GM12892 (cell line): ENCODE data around the gene C1S.
A peak's percentile ranks its signal among the peaks of the same experiment; 100 is the strongest.
"Not testable (repeated sequence)": the region's sequence is repeated elsewhere in the genome, so short reads cannot be mapped to it uniquely, and the experiment has no call there.

ENCODE experiments used
- DNase-seq: peaks from one replicate; pipeline ENCODE4 v3.0.0; 2011; ENCODE audit not compliant: insufficient read length
- FAIRE-seq: peaks from 2 replicates; lab custom pipeline; 2011; peaks lifted over from hg19 to GRCh38; lab: Jason Lieb, UNC
- POLR2A ChIP-seq: IDR thresholded peaks from 2 replicates; pipeline ENCODE4 v1.6.1; 2011; ENCODE audit warnings: low read depth, low read length, control low read depth
- POLR2AphosphoS5 ChIP-seq: IDR thresholded peaks from 2 replicates; pipeline ENCODE4 v1.6.1; 2011; ENCODE audit warnings: low read depth, low read length, control low read depth
- TAF1 ChIP-seq: IDR thresholded peaks from 2 replicates; pipeline ENCODE4 v1.6.1; 2011; ENCODE audit warnings: low read depth, mild to moderate bottlenecking, control low read depth, low read length, borderline replicate concordance

Gene C1S

GRCh38 chr12:7099290-7099996 is 38.9 kb downstream of the C1S start:
- no peak for FAIRE-seq
- no peak for DNase-seq
- TF ChIP-seq TAF1 (no peak), POLR2AphosphoS5 (no peak), POLR2A (no peak)

GRCh38 chr12:7100239-7100638 is 39.7 kb downstream of the C1S start:
- FAIRE-seq, result no peak
- TF ChIP-seq POLR2AphosphoS5, result no peak
- TF ChIP-seq POLR2A, result no peak
- TF ChIP-seq TAF1, result no peak
- no peak for DNase-seq

- TF ChIP-seq POLR2A, result no peak
- TF ChIP-seq POLR2AphosphoS5, result no peak
- no peak for TF ChIP-seq TAF1
- DNase-seq (no peak), FAIRE-seq (no peak)
Measured at GRCh38 chr12:7101047-7101693, 40.7 kb downstream of the C1S start.

- no peak for DNase-seq
- TF ChIP-seq POLR2AphosphoS5, result no peak
- TF ChIP-seq TAF1, result no peak
- TF ChIP-seq POLR2A, result no peak
- no peak for FAIRE-seq
Measured at GRCh38 chr12:7101694-7102131, 41.2 kb downstream of the C1S start.

- DNase-seq (no peak), FAIRE-seq (no peak)
- TF ChIP-seq TAF1, result no peak
- no peak for TF ChIP-seq POLR2A
- no peak for TF ChIP-seq POLR2AphosphoS5
Measured at GRCh38 chr12:7102582-7102981, 42.1 kb downstream of the C1S start.

GRCh38 chr12:7103837-7104584 is 43.5 kb downstream of the C1S start:
- FAIRE-seq (no peak), DNase-seq (no peak)
- no peak for TF ChIP-seq POLR2A
- no peak for TF ChIP-seq TAF1
- no peak for TF ChIP-seq POLR2AphosphoS5

- FAIRE-seq (no peak), DNase-seq (no peak)
- no peak for TF ChIP-seq POLR2AphosphoS5
- TF ChIP-seq TAF1, result no peak
- no peak for TF ChIP-seq POLR2A
Measured at GRCh38 chr12:7106082-7106481, 45.6 kb downstream of the C1S start.

- not testable (repeated sequence) for FAIRE-seq
Measured at GRCh38 chr12:7107181-7107580, 46.7 kb downstream of the C1S start.

GRCh38 chr12:7107636-7108002 is 47.1 kb downstream of the C1S start:
- DNase-seq, result no peak
- FAIRE-seq, result no peak
- TF ChIP-seq POLR2AphosphoS5 (no peak), POLR2A (no peak)

More at GRCh38 chr12:7107181-7107580, 46.7 kb downstream of the C1S start:
- not testable (repeated sequence) for DNase-seq

GRCh38 chr12:7108003-7108795 is 47.7 kb downstream of the C1S start:
- DNase-seq (peak; percentile 88), FAIRE-seq (peak; percentile 93)
- peak; percentile 97 for TF ChIP-seq POLR2AphosphoS5
- peak; percentile 98 for TF ChIP-seq POLR2A
- peak; percentile 81 for TF ChIP-seq TAF1
